GM19328 (cell line): Measurements from ENCODE around the gene CHD1.

ENCODE experiments used
- ATAC-seq: cut with Tn5 transposase; IDR thresholded peaks from one replicate; pipeline ENCODE4 v1.9.1; 2021; ENCODE audit warnings: mild to moderate bottlenecking, moderate library complexity; ENCODE audit not compliant: unreplicated experiment

The CHD1 gene

DNA sequence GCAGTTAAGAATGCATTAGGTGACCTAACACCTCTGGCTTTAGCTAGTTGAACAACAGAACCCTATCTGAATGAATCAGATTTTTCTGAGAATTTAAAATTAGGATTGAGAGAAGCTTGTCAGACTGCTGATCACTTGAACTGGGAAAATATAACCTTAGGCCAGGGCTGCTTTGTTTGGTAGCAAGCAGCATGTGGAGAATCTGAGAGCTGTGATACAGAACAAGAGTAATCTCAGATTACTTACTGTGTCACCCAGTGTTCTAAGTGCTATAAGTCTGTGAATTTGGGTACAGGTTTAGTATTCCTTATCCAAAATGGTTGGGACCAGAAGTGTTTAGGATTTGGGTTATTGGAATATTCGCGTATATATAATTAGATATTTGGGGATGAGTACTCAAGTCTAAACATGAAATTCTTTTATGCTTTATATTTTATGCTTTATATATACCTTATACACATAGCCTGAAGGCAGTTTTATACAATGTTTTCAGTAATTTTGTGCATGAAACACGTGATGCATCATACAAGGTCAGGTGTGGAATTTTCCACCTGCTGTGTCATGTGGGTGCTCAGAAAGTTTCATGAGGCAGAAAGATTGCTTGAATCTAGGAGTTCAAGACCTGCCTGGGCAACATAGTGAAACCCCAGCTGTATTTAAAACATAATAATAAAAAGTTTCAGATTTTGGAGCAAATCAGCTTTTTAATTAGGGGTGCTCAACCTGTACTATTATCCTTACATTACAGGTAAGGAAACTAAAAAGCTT is 8.3 kb upstream of the CHD1 start:
- ATAC-seq = no peak

DNA sequence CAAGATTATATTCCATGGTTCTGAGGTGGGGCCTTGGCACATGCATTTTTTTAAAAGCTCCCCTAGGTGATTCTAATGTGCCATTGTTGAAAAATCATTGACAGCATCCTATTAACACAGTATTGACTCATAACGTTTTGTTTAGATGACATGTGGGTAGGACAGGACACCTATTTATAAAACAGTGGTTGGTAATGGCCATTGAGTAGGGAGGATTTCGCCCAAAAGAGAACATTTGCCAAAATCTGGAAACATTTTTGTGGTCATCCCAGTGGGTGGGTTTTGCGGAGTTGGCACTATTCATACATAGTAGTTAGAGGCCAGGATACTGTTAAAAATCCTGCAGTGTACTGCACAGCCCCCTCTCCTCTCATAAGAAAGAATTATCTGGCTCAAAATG is 6.4 kb upstream of the CHD1 start:
- no peak for ATAC-seq

DNA sequence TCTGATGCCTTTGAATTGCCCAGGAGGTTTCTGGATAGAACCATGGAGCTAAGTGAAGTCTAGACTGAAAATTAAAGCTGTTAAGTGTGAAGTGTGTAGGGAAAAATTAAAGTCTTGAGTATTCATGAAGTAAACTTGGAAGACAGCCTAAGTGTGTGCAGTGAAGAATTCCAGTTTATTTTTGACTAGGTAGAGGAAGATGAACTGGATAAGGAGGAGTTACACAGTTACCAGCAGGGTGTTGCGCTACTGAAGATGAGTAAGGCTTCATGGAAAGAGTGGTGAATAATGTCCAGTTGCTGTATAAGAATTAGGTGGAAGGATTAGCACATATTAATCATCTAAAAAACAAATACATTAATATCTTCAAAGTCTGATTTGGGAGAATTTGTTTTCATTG is 5.7 kb upstream of the CHD1 start:
- ATAC-seq = no peak

DNA sequence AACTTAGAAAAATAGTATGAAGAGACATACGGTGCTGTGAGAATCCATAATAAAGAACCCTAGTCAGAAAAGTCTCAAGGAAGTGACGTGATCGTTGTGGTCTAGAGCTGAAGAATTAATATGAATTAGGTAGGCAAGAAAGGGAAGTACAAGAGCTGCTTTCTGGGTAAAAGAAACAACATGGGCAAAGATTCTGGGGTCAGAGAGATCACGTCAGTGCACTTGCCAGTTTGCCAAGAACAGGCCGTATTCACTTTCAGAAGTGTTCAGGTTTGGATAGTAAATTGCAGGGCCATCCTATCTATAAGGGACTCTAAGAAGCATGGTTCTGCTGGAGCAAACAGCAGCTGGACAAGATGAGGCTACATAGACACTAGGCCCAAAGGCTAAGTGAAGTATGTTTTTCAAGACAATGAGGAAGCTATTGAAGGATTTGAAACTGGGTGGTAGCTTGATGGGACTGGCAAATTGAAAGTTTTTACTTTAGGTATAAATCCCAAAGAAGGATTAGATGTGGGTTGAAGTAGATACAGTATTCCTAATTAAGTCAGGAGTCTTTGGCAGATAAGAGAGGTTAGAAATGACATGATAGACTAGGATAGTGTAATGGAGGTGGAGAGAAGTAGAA is 4.8 kb upstream of the CHD1 start:
- no peak for ATAC-seq

DNA sequence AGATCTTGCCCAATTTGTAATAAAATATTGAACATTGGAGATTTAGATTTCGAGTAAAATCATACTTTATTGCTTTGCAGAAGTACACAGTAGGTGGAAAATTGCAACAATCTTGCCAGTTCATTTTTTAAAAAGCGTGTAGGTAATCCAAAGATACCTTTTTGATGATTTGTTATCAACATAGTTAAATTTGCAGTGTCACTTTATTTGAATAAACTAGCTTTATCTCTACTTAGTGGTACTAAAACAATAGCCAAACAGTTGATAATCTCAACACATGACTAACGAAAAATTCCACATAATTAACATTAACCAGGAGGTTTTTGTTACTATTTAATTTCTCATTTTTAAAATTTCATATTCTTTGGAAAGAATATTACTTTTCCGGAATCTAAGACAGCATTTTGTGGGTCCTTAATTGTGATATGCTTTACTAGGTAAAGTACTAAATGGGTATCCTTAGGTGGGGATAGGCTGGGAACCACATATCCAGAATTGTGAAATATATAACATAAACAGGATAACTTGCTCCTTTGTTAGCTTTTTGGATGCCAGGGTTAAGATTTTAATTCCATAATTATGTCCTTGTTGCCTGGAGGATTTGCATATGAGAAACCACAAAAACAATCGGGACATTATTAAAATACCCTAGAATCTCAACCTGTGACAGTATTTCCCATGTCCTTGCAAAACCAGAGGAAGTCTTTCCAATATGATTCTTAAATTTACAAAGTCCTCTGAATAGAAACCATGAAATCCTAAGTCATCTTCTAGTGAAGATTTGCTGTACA is 2.4 kb upstream of the CHD1 start:
- ATAC-seq = no peak

DNA sequence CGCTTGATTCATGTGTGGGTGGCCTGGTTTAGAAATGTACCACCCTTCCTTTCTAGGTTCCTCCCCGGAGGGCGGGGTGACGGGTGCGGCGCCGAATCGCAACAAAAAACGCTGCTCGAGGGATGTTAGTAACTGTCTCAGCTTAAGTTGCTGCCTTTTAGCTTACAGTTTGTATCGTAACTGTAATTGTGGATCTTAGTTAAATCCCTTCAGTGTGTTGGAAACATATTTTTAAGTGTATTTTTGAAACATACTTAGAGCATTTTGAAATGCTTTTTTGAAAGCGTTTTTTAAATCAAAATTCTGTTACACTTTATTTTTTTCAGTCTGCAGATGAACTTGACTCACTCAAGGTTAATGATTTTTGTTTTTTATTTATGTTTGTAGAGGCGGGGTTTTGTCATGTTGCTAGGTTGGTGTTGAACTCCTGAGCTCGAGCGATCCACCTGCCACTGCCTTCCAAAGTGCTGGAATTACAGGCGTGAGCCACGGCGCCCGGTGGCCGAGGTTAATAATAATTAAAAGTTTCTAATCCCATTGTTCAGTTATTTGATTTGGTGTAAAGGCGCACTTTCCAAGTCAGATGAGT is 997 bp upstream of the CHD1 start:
- ATAC-seq = peak; percentile 59

DNA sequence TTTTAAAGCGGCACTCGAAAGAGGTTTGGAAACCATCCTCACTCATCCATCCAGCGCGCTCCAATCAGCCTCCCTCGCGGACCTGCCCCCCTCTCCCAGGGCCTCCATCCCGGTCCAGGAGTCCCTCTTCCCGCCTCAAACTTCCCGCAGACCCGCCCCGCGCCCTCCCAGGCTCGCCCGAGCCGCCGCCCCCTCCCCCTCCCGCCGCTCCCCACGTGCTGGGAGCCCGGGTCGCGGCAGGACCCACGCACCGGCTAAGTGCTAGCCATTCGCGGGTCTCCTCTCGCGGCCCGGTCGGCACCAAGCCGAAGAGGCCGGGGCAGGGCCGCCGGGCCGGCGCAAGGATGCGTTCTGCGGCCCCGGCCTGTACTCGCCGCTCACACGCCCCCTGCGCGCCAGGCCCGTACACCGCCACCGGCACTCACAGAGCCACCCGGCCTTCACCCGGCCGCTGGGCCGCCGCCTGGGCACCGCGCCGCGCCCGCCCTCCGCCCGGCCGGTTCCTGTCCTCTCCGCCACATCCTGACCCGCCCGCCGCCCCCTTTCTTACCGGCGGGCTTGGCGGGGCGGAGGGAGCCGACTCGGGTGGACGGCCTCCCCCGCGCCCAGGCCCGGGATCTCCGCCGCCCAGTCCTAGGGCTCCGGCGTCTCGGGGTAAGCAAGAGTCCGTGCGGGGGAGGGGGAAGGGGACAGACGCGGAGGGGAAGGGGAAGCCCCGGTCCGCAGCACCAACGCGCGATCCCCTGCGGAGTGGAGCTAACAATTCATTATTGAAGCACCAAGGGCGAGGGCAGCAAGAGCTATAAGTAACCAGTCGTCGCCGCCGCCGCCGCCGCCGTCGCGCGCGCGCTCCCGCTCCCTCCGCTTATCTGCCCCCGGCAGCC is 576 bp downstream of the CHD1 start:
- ATAC-seq = peak; percentile 22

DNA sequence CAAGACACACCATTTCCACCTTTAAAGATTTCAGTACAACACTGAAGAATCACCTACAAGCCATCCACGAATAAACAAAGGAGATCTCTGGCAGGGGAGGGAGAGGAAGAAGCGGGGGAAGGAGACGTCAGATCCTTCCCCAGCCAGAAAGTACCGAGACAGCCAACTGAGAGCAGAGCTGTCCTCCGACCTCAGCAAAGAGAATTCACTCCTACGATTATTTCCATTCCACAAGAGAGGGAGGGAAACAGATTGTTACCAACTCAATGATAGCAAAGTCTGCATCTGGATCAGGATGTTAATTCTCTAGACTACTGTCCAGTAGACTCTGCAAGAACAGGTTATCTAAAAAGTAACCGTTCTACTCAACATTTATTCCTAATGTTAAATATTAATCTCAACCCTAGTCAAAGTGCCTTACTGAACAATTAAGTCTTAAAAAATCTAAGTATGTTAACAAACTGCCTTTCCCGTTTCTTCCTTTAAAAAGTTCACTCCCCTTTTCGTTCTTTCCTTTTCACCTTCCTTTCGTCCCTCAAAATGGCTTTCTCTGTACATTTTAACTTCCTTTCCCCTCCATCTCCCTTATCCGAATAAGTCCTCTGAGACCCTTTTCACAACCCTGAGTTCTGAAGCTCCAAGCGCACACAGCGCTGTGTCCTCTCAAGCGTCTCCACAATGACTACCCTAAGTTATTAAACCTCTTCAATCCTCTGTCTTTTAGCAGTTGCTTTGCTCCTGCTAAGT is 1.4 kb downstream of the CHD1 start:
- ATAC-seq = peak; percentile 14

DNA sequence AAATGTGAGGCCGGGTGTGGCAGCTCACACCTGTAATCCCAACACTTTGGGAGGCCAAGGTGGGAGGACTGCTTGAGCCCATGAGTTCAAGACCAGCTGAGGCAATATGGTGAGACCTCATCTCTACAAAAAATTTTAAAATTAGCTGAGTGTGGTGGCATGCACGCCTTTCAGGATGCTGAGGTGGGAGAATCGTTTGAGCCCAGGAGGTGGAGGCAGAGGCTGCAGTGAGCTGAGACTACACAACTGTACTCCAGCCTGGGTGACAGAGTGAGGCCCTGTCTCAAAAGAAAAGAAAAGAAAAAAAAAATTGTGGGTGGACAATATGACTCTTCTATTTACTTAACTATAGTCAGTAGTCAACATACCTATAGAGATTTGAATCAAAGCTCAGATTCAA is 4.8 kb downstream of the CHD1 start:
- no peak for ATAC-seq

DNA sequence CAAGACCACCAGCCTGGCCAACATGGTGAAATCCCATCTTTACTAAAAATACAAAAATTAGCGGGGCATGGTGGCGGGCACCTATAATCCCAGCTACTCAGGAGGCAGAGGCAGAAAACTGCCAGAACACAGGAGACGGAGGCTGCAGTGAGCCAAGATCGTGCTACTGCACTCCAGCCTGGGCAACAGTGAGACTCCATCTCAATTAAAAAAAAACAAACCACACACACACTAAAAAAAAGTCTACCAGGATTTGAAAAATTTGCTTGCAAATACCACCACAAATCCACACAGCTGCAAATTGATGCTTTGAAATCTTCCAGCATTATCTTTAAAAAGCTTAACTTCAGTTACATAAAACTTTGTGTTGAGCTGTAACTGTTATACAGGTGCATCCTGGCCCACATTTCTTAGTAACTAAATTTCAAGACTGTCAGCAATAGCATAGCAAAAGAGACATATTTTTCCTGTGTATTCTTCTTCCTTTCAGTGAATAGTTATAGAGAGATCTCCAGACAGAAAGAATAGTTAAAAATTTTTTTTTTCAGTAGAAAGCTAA is 6.8 kb downstream of the CHD1 start:
- ATAC-seq = no peak

DNA sequence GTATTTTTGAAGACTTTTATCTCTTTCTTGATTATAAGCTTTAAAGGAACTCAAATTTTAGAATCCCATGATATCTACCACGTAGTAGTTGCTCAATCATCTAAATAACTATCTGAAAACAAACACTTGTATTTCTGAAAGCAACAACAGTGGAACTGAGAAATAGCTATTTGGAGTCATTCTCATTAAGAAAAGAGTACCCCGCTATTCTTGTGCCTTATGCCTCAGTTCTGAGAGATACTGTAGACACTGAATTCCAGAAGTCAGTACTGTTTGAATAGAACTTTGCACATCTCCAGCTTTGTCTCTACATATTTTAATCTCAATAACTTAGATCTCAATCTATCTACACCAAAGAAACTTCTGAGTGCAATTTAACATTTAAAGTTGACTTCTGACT is 11.4 kb downstream of the CHD1 start:
- no peak for ATAC-seq

DNA sequence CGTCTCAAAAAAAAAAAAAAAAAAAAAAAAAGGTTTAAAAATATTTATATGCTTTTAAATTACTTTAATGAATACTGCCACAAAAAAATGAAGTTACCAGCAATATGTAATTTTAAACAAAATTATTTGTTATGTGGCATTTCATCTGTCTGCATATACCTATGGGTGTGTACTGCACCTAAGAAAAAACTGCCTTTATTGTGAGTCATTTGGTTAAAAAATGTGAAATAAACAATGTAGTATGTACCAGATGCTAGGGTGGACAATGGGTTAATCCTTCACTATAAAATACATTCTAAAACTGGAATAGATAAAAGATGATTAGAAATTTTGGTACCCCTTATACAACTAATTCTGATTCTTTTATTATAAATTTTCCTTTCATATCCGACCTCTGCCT is 12.3 kb downstream of the CHD1 start:
- no peak for ATAC-seq

DNA sequence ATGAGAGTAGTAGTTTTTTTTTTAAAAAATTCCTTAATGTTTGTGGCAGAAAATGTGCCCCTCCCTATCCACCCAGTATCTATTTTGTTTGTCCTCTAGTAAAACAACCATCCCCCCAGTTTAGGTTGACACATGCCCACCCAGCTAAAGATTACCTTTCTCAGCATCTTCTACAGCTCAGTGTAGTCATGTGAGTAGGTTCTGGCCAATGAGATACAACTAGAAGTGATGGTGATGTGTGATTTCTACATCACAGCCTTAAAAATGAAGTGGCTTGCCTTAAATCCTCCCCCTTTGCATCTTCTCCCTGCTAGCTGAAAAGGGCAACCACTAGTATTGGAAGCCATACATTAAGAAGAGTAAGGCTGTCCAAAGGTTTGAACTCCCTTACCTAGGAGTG is 14.9 kb downstream of the CHD1 start:
- no peak for ATAC-seq

DNA sequence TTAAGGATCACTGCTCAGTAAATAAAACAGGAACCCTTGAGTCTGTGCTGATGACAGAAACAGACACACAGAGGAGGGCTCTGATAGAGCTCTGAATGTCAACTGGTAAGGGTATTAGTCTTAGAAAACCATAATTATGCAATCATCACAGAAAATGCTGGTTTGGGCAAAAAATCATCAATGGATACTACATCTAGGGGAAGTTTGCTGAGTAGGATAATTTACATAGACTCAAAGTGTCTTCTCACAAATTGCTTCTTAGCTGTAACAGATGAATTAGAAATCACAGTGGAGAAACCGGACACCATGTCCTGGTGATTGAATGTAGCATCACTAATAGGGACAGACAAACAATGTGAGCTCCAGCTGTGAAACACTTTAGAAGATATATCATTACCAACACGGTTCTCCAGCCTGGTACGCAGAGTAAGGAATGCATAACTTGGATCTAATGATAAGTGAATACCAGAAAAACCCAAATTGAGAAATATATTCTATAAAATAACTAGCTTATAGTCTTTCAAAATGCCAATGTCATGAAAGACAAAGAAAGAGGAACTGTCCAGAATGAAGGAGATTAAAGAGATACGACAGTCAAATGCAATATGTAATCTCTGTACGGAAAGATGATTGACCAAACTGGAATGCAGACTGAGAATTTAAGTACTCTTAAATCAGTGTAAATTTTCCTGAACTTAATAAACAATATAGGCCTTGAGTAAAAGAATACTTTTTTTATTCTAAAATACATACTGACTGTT is 17.3 kb downstream of the CHD1 start:
- no peak for ATAC-seq

DNA sequence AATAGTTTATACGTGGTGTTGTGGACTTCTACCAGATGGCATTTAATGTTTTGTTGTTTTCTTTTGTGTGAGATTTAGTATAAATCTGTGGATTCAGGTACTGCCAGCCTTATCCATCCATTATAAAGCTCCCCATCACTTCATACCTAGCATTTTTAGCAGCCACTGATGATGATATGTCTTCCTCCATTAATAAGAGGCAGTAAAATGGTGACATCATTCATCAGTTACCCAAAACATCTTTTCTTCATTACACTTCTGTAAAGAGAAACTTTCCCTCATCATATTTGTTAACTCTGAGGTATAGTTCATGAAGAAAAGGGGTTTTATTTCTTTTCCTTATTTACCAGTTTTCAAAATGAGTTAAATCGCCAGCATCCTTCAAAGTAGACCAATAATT is 19.4 kb downstream of the CHD1 start:
- no peak for ATAC-seq

DNA sequence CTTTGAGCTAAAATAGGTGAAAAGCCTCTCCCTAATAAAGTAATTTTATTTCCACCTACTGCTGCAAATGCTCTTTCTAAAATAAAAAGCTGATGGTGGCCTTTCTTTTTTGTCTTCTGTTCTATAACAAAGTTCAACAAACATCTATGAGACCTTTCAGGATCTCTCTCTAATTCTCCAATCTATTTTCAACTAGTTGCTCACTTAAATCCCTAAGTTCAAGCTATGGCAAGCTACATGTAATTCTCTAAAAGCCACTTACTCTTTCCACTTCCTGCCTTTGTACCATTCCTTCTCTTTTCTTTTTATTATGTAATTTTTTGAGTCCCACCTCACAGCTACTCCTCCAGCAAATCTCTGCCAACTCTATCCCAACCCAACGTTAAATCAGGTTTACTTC is 20.9 kb downstream of the CHD1 start:
- ATAC-seq = no peak

DNA sequence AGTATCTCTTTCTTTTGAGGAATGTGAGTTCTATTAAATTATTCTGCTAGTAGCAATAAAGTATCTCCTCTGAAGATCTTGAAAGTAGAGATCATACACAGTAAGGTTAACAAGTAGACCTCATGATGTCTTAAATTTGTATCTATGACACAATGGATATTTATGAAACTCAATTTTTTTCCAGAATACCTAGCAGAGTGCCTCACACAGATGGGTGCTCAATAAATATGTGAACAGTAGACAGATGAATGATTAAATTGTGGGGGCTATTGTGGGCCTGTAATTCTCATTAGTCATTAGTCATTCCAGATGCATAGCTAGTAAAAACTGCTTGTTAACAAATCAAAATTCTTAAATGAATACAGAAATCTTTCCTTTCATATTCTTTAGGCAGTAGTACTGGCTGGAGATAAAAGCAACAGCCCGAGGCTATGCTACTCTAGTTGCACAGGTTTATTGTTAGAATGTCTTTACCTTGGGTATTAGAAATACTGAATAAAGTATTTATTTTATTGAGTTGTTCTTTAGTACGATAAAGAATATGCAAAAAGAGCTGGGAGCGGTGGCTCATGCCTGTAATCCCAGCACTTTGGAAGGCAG is 22.0 kb downstream of the CHD1 start:
- no peak for ATAC-seq

DNA sequence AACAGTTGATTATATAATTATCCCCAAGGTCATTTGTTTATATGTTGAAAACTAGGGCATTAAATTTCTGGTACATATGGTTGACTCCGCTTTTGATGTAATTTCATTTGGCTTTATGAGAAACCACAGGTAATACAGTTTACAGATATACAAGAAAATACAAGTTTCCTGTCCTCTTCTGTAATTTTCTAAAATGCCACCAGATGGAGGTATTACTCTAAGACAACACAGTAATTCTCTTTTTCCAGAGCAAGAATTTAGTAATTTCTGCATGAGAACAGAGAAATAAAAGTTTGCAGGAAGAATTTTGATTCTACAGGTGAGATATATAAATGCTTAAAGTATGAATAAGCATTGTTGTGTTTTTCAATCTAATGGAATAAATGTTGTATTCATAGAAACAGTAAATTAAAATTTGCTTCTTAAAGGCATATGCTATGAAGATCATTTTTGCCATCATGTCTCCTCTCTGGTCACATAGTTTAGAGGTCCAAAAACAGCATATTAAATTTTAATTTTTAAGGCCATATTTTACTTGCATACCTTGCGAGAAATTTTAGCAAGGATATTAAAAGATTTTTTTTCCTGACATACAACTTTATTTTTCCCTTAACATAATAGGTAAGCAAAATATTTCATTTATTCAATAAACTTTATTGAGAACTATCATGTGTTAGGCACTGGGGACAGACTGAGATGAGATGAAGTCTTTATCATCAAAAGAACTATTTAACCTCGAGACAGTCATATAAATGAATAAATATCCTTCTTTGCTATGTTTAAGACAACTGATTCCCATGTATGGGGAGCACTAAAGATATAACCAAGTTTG is 22.7 kb downstream of the CHD1 start:
- ATAC-seq = no peak
